ENCODE measurements around the gene PTPRA.
"Not testable (repeated sequence)": the region's sequence is repeated elsewhere in the genome, so short reads cannot be mapped to it uniquely, and the experiment has no call there.

Gene PTPRA

GRCh38 chr20:3045042-3045815 lies 171.9 kb downstream of the PTPRA start:
- DNase-seq (ENCODE audit: low spot score) = peak; percentile 56

- peak; percentile 86 for DNase-seq (ENCODE audit: low spot score)
These were observed 172.8 kb downstream of the PTPRA start, which contains the start of gene MRPS26 for GRCh38 chr20:3045816-3046676. MRPS26 (plus strand) TSS chr20:3046052; CDS start chr20:3046069, 17 bp downstream.

DNA sequence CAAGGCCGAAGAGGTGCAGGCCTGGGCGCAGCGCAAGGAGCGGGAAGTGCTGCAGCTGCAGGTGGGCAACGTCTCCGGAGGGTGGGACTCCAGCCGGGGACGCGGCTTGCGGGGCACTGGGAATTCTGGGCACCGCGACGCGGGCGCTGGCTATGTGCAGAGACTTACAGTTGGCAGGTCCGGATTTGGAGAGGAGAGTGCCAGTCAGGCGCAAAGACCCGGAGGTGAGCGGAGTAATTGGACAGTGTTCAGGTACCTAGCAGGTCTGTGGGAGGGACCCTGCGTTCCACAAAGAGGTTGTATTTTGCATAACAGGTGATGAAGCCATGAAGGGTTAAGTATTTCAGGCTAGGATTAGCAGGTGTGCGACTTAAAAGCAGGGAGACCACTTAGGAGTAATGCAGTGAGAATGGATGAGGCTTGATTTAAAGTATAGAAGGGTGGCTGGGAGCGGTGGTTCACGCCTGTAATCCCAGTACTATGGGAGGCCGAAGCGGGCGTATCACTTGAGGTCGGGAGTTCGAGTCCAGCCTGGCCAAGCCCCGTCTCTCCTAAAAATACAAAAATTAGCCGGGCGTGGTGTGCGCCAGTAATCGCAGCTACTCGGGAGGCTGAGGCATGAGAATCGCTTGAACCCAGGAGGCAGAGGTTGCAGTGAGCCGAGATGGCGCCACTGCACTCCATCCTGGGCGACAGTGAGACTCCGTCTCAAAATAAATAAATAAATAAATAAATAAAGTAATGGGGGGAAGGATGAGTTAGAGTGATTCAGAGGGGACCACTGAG lies 173.6 kb downstream of the PTPRA start:
- no peak for DNase-seq (ENCODE audit: low spot score)

DNA sequence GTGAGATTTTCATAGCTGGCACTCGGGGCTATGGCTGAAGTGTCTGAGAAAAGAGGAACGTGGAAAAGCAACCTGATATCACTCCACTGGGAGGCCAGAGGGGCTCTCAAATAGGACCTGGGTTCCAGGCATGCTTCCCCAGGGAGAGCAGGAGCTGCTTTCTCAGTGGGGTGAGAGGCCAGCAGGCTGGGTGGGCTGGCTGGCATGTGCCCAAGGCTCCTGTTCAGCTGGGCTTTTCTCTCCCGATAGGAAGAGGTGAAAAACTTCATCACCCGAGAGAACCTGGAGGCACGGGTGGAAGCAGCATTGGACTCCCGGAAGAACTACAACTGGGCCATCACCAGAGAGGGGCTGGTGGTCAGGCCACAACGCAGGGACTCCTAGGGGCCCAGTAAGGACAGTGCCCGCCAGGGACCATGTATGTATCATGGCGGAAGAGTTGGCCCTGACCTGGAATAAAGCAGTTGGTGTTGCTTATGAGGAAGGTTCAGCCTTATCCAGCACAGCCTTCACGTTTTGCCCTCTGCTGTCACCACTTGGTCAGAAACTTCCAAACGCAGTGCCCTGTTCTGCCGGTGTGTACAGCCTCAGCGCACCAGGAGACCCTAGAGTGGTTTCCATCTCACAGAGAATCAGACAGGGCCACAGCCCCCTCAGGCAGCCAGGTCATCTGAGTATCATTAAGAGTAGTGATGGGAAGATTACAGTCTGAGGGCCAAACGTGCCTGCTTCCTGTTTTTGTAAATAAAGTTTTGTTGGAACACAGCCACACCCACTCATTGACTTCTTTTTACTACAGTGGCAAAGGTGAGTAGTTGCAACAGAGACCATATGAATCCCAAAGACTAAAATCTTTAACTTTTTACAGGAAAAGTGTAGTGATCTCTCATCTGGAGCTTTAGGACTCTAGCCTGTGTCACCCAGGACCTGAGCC lies 174.5 kb downstream of the PTPRA start:
- no peak for DNase-seq (ENCODE audit: low spot score)

GRCh38 chr20:3051385-3052019 lies 178.2 kb downstream of the PTPRA start:
- peak; percentile 36 for DNase-seq (ENCODE audit: low spot score)

- no peak for DNase-seq (ENCODE audit: low spot score)
These were observed 186.2 kb downstream of the PTPRA start for GRCh38 chr20:3059489-3059888.

- not testable (repeated sequence) for DNase-seq (ENCODE audit: low spot score)
These were observed 190.8 kb downstream of the PTPRA start for GRCh38 chr20:3064119-3064518.

GRCh38 chr20:3067139-3068014 lies 194.1 kb downstream of the PTPRA start:
- no peak for DNase-seq (ENCODE audit: low spot score)

DNA sequence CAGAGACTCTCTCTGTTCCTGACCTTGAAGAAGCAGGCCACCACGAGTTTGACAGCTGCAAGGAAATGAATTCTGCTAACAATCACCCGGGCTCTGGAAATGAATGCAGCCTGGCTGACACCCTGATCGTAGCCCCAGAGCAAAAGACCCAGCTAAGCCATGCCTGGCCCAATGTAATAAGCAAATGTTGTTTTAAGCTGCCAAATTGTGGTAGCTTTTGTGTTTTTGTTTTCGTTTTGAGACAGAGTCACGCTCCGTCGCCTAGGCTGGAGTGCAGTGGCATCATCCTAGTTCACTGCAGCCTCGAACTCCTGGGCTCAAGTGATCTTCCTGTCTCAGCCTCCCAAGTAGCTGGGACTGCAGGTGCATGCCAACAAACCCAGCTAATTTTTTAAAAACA lies 194.8 kb downstream of the PTPRA start:
- no peak for DNase-seq (ENCODE audit: low spot score)

- DNase-seq (ENCODE audit: low spot score) = peak; percentile 43
These were observed 196.0 kb downstream of the PTPRA start for GRCh38 chr20:3068986-3069900.

DNA sequence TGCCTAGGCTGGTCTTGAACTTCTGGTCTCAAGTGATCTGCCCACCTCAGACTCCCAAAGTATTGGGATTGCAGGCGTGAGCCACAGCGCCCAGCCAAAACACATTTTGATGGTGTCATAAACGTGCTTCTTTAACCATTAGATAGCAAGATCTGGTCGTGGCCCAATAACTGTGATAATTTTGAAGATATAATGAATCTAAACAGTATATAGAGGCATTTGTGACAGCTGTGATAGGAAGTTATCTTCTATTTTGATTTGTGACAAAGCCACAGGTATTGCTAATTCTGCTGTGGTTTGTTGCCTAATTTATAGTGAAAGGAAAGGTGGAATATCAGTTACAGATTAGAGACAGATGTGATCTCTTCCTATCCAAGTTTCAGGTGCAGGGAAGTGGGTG lies 197.4 kb downstream of the PTPRA start:
- DNase-seq (ENCODE audit: low spot score) = no peak

DNA sequence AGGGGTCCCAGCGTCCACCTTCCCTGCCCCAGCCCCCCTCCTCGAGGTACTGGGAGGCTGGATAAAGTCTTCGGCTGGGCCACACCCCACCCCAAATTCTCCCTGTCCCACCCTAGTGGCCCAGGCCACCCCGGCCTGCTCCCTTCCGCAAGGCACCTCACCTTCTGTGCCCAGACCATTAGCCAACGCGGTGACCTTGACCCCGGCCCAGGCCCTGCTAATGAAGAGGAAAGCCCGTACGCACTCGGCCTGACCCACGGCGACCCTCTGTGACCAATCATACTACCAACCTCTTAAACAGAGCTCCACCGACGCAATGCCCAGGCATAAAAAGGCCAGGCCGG lies 198.0 kb downstream of the PTPRA start:
- no peak for DNase-seq (ENCODE audit: low spot score)

DNA sequence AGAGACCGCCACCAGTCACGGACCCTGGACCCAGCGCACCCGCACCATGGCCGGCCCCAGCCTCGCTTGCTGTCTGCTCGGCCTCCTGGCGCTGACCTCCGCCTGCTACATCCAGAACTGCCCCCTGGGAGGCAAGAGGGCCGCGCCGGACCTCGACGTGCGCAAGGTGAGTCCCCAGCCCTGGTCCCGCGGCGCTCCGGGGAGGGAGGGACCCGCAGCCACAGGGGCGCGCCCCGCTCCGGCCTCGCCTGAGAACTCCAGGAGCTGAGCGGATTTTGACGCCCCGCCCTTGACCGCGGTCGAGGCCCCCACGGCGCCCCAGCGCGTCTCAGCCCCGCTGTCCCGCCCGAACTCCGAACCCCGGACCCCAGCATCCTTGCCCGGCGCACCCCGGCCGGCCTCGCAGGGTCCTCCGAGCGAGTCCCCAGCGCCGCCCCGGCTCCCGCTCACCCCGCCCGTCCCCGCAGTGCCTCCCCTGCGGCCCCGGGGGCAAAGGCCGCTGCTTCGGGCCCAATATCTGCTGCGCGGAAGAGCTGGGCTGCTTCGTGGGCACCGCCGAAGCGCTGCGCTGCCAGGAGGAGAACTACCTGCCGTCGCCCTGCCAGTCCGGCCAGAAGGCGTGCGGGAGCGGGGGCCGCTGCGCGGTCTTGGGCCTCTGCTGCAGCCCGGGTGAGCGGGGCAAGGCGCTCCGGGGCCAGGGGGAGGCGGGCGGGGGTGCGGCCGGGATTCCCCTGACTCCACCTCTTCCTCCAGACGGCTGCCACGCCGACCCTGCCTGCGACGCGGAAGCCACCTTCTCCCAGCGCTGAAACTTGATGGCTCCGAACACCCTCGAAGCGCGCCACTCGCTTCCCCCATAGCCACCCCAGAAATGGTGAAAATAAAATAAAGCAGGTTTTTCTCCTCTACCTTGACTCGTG lies 198.6 kb downstream of the PTPRA start, which contains the start of gene OXT:
Gene OXT, plus strand, starts transcription at position 11 of the 920 bp plus-strand sequence. Its CDS starts 36 bp downstream, at position 47.
- no peak for DNase-seq (ENCODE audit: low spot score)

GRCh38 chr20:3072530-3073250 lies 199.4 kb downstream of the PTPRA start:
- no peak for DNase-seq (ENCODE audit: low spot score)

DNA sequence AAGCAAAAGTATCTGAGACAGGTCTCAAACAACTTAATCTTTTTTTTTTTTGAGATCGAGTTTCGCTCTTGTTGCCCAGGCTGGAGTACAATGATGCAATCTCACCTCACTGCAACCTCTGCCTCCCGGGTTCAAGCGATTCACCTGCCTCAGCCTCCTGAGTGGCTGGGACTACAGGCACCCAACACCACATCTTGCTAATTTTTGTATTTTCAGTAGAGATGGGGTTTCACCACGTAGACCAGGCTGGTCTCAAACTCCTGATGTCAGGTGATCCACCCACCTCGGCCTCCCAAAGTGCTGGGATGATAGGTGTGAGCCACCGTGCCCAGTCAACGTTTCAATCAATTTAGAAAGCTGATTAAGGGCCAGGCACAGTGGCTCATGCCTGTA lies 200.0 kb downstream of the PTPRA start:
- not testable (repeated sequence) for DNase-seq (ENCODE audit: low spot score)

DNA sequence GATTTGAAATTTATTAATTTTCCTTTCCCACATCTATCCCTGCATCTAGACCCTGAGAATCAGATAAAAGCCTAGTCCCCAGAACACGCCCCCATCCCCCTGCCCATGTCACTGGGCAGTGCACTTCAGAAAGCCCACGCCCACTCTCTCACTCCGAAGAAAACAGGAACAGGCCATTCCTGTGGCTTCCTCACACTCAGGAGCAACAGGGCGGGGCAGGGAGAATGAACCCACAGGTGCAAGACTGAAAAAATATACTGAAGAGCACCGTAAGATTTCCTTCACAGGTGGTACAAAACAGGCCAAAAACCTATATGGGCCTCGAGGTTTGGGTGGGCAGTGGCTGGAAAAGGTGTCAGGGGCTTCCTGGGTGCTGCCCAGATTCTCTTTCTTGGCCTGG lies 201.5 kb downstream of the PTPRA start:
- DNase-seq (ENCODE audit: low spot score) = no peak

DNA sequence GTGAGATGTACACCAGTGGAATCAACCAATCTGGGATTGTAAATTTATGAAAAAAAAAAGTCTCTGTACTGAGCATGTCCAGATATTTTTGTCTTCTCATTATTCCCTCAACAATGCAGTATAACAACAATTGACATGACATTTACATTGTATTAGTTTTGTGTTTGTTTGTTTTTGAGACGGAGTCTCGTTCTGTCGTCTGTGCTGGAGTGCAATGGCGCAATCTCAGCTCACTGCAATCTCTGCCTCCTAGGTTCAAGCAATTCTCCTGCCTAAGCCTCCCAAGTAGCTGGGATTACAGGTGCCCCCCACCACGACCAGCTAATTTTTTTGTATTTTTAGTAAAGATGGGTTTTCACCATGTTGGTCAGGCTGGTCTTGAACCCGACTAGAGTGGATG lies 202.0 kb downstream of the PTPRA start:
- DNase-seq (ENCODE audit: low spot score) = not testable (repeated sequence)
